Measurements from ENCODE around the gene GEMIN2.
"Not testable (repeated sequence)": the region's sequence is repeated elsewhere in the genome, so short reads cannot be mapped to it uniquely, and the experiment has no call there.

The GEMIN2 gene

GRCh38 chr14:39122330-39123138 lies 8.4 kb downstream of the GEMIN2 start:
- no peak for DNase-seq

GRCh38 chr14:39137835-39138234 lies 23.7 kb downstream of the GEMIN2 start:
- not testable (repeated sequence) for DNase-seq

DNA sequence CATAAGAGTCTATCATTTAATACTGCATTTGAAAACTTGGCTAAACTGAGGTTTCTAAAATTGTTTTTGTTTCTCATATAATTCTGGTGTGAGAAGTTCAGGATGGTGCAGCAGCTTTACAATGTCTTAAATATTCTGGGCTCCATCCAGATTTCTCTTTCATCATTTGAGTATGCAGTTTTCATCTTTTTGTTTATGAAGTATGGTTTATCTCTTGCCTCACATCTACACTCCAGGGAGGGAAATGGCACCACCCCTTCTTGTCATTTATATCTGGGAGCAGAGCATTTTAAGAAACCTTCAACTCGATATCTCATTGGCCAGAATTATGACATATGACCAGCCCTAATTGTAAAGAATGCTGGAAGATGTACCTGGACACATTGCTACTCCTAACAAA lies 24.3 kb downstream of the GEMIN2 start:
- DNase-seq: no peak

DNA sequence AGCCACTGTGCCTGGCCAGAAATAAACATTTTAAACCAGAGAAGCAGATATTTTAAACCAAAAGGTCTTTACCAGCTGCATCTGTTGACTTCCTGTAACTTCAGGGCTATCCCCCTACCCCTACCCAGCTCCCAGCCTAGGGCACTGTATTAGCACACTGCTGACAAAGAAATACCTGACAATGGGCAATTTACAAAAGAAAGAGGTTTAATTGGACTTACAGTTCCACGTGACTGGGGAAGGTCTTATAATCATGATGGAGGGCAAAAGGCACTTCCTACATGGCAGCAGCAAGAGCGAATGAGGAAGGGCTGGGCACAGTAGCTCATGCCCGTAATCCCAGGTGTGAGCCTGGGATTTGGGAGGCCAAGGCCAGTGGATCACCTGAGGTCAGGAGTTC lies 26.0 kb downstream of the GEMIN2 start:
- no peak for DNase-seq

DNA sequence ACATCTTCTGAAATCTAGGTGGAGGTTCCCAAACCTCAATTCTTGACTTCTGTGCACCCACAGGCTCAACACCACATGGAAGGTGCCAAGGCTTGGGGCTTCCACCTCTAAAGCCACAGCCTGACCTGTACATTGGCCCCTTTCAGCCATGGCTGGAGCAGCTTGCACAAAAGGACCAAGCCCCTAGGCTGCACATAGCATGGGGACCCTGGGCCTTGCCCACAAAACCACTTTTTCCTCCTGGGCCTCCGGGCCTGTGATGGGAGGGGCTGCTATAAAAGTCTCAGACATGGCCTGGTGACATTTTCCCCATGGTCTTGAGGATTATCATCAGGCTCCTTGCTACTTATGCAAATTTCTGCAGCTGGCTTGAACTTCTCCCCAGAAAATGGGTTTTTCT lies 27.5 kb downstream of the GEMIN2 start:
- not testable (repeated sequence) for DNase-seq

GRCh38 chr14:39143226-39143625 lies 29.1 kb downstream of the GEMIN2 start:
- DNase-seq: not testable (repeated sequence)

DNA sequence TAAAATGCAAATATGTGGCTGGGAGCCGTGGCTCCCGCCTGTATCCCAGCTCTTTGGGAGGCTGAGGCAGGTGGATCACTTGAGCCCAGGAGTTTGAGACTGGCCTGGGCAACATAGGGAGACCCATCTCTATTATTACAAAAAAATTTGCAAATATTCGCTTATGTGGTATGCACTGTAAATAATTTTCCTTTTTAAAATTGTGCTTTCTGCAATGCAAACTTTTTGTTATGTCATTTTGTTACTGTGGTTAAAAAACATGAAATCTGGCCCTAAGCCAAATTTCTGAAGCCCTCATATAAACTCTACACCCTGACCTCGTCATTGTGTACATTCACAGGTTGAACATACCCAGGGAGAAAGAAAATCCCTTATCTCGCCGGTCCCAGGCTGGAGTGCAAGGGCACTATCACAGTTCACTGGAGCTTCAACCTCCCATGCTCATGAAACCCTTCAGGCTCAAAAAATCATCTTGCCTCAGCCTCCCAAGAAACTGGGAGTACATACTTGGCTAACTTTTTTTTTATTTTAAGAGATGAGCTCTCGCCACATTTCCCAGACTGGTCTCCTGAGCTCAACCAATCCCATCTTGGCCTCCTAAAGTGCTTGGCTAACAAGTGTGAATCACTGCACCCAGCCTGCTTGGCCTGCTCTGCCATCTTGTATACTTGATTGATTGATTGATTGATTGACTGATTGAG lies 31.3 kb downstream of the GEMIN2 start:
- DNase-seq: no peak

GRCh38 chr14:39154594-39155189 lies 40.6 kb downstream of the GEMIN2 start:
- no peak for DNase-seq

- DNase-seq: no peak
Observed at GRCh38 chr14:39157491-39157890, 43.4 kb downstream of the GEMIN2 start.

DNA sequence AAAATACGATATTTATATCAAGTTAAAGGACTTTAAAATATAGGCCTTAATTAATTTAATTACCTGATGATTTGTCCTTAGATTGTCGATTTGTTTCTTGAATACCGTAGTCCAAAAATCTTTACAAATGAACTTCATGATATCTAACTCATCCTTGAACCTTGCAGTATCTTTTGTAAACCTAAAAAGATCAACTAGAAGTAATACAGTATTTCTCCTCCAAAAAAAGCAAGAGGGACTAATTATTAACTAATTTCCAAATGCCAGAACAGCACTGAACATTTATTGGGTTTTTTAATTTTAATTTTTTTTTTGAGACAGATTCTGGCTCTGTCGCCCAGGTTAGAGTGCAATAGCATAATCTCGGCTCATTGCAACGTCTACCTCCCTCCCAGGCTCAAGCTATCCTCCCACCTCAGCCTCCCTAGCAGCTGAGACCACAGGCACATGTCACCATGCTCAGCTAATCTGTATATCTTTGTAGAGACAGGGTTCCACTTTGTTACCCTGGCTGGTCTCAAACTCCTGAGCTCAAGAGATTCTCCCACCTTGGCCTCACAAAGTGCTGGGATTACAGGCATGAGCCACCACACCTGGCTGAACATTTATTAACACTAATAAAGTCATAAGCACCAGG lies 44.2 kb downstream of the GEMIN2 start:
- no peak for DNase-seq

DNA sequence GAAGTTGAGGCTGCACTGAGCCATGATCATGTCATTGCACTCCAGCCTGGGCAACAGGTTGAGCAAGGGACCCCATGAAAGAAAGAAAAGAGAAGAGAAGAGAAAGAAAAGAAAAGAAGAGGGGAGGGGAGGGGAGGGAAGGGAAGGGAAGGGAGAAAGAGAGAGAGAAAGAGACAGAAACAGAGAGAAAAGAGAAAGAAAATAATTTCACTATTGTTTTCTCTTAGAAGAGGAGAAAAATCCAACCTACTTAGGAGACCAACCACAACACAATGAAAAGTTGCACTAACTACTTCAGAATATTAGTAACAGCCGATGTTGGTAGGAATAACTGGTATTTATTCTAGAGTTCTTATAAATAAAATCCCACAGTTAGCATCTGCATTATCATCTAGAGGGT lies 46.4 kb downstream of the GEMIN2 start:
- no peak for DNase-seq

GRCh38 chr14:39167797-39168320 lies 53.7 kb downstream of the GEMIN2 start:
- not testable (repeated sequence) for DNase-seq

- DNase-seq: no peak
Observed at GRCh38 chr14:39168591-39168990, 54.5 kb downstream of the GEMIN2 start.

- DNase-seq: peak; percentile 54
Observed at GRCh38 chr14:39169541-39169900, 55.4 kb downstream of the GEMIN2 start.

DNA sequence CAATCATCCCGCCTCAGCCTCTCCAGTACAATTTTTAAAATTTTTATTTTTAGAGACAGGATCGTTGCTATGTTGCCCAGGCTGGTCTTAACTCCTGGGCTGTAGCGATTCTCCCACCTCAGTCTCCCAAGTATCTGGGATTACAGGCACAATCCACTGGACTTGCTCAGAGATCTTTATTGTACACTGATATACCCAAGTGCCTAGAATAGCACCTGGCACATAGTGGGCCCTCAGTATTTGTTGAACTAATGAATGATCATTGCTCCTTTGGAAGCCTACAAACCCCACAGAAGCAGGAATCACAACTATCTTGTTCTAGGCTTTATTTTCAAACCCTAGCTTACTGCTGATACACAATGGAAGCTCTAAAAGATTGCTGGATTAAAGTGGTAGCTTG lies 59.1 kb downstream of the GEMIN2 start:
- DNase-seq: no peak

GRCh38 chr14:39174560-39175444 lies 60.7 kb downstream of the GEMIN2 start, which contains the start of gene PNN:
Gene PNN, plus strand, starts transcription at chr14:39175254. Its CDS starts 26 bp downstream, at chr14:39175280.
- peak; percentile 100 for DNase-seq

DNA sequence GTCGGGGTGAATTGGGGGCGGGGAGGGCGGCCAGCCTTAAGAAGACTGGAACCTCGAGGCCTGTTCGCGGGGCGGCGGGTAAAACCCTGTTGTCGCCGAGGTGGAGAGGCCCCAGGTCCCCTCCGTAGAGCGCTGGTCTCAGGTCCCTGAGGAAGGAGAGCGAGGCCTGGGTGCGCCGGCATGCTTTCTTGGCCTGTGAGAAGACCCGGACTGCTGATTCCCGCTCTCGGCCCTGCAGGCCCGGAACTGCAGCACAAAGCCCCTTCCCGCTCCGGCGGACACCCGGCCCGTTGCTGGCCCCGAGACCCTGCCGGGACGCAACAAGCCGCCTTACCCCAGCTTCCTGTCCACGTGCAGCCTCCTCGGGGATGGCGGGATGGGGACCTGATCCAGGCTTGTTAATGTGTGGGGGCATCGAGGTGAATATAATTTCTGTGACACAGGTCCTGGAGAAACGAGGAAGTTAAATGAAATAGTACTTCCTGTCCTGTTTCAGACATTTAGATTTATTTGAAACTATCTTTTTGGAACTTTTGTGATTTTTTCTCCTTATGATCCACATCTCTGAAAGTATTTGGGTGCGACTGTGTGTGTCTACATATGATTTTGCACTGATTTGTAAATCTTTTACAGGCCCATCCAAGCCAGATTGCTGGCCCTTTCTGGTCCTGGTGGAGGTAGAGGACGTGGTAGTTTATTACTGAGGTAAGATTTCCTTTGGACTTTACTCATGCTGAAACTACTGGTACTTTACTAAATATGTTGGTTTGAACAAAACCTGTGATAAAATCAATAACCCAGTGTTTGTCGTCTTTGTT lies 61.5 kb downstream of the GEMIN2 start:
- DNase-seq: peak; percentile 75

DNA sequence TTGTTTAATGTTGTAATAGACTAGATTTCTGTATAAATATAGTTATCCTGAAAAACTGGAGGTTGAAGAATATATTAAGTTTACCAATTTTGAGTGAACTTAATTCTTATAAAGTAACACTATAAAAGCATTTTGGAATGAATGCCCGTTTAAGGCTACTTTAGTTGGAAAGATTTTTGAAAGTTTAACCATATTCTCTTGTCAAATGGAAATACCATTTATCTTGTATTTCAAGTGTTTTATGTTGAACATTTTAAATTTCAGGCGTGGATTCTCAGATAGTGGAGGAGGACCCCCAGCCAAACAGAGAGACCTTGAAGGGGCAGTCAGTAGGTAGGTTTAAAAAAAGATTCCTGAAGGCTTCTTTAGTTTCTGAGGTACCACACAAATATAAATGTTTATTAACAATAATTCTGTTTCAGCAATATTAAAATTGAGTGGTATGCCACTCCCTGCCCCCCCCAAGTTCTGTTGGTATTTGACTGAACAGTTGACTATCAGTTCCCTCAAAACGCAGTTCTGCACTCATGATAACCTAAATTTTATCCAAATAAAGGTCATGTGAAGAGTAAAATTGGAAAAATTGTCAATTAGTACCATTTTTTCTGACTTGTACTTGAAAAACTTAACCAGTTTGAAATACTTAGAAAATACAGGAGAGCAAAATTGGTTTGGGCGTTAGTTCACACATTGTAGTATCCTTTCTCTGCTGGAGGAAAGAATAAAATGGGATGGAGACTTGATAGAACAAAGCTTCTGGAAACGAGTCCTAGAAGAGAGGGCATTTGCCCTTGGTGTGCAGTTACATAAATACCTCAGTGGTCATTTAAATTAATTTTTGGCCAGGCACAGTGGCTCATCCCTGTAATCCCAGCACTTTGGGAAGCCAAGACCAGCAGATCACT lies 62.4 kb downstream of the GEMIN2 start:
- DNase-seq: no peak

- DNase-seq: no peak
Observed at GRCh38 chr14:39177168-39177545, 63.0 kb downstream of the GEMIN2 start.

DNA sequence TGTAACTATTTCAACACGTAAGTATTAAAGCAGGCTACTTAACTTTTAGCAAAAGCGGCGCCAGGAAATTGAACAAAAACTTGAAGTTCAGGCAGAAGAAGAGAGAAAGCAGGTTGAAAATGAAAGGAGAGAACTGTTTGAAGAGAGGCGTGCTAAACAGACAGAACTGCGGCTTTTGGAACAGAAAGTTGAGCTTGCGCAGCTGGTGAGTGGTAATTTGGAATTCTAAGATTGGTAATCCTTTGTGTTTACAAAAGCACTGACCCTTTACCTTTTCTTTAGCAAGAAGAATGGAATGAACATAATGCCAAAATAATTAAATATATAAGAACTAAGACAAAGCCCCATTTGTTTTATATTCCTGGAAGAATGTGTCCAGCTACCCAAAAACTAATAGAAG lies 64.9 kb downstream of the GEMIN2 start:
- DNase-seq: no peak

All from NCI-H69 (cell line).